NCI-H446 (cell line): ENCODE measurements around the gene ELP5.

Experiments
- DNase-seq, 2 experiments: peaks; one replicate each; lab custom pipeline; 2025; lab: John Stamatoyannopoulos, UW

Gene ELP5

GRCh38 chr17:7285679-7286078, 33.7 kb downstream of the ELP5 start:
- DNase-seq, result no peak

- no peak for DNase-seq
Measured at GRCh38 chr17:7289256-7290032, 37.4 kb downstream of the ELP5 start.

GRCh38 chr17:7290166-7290565, 38.2 kb downstream of the ELP5 start:
- DNase-seq, result no peak

- no peak for DNase-seq
Measured at GRCh38 chr17:7290685-7291084, 38.7 kb downstream of the ELP5 start.

- no peak for DNase-seq
Measured at GRCh38 chr17:7292194-7292593, 40.2 kb downstream of the ELP5 start.

GRCh38 chr17:7292729-7293128, 40.7 kb downstream of the ELP5 start:
- no peak for DNase-seq

- DNase-seq, result no peak
Measured at GRCh38 chr17:7293159-7293558, 41.1 kb downstream of the ELP5 start.

- no peak for DNase-seq
Measured at GRCh38 chr17:7293816-7294613, 42.0 kb downstream of the ELP5 start.

GRCh38 chr17:7294614-7295153, 42.7 kb downstream of the ELP5 start, which contains the start of gene YBX2:
Gene YBX2, minus strand, starts transcription at chr17:7294639. Its CDS starts 139 bp downstream, at chr17:7294500.
- DNase-seq, result peak; percentile 60 to 92

GRCh38 chr17:7295230-7296180, 43.5 kb downstream of the ELP5 start:
- no peak for DNase-seq

- DNase-seq, result peak; percentile 28 to 84
Measured at GRCh38 chr17:7296189-7296861, 44.3 kb downstream of the ELP5 start.

- no peak for DNase-seq
Measured at GRCh38 chr17:7304179-7304578, 52.2 kb downstream of the ELP5 start.

GRCh38 chr17:7306911-7307685, 55.1 kb downstream of the ELP5 start, which contains the start of gene EIF5A:
Gene EIF5A, plus strand, starts transcription at chr17:7307628. Its CDS starts 2,008 bp downstream, at chr17:7309636.
- DNase-seq, result peak; percentile 99 to 100

GRCh38 chr17:7307686-7308624, 55.9 kb downstream of the ELP5 start:
- peak in 1 of 2 experiments; percentile 57 for DNase-seq

- DNase-seq, result peak; percentile 42 to 70
Measured at GRCh38 chr17:7308625-7309433, 56.8 kb downstream of the ELP5 start.
